A549 (cell line): ENCODE data around the gene AP1M1. TPM values are rescaled to one million over a fixed set of nuclear protein-coding genes. Genes with fewer than 3 reads are reported as not detected.

Experiments
- ATAC-seq, 2 experiments: fragments of 200-7000 bp in 1 of 2; fragments of >200 bp in 1 of 2; cut with Nextera tagmentation in 1 of 2; cut with Tn5 transposase in 1 of 2; 3 replicates each; pipeline versions ENCODE4 v1.8.0 to v1.9.1; 2018 to 2020; ENCODE audit warnings: mild to moderate bottlenecking in 1 of 2, moderate library complexity in 1 of 2
- CTCF ChIA-PET: fragments of 300-600 bp; sonication (Branson Sonifier 250); formaldehyde crosslinking; extraction: SDS; loops from one replicate; lab custom pipeline; 2021; ENCODE audit warnings: antibody characterized with exemption, inconsistent platforms; lab: Yijun Ruan, JAX
- POLR2A ChIA-PET: fragments of 350-600 bp; formaldehyde crosslinking; extraction: SDS; loops from one replicate; lab custom pipeline; 2021; ENCODE audit warnings: antibody characterized with exemption, inconsistent platforms; lab: Yijun Ruan, JAX
- DNase-seq, 2 experiments: peaks; one replicate each; pipeline versions ENCODE4 v3.0.0 to v3.0.0-alpha.2; 2011 to 2016; ENCODE audit warnings: low read depth in 1 of 2, low spot score in 1 of 2
- FAIRE-seq: peaks from 2 replicates; lab custom pipeline; 2011; peaks lifted over from hg19 to GRCh38; lab: Jason Lieb, UNC
- H3K27ac ChIP-seq, 2 experiments: fragments of >200 bp; sonication (Bioruptor Twin); formaldehyde crosslinking; 3 replicates each; pipeline ENCODE4 v1.5.1; 2016 to 2017
- H3K4me1 ChIP-seq: fragments of >200 bp; sonication (Bioruptor Twin); formaldehyde crosslinking; 3 replicates; pipeline ENCODE4 v1.6.1; 2016
- H3K4me2 ChIP-seq: fragments of >200 bp; sonication (Bioruptor Twin); formaldehyde crosslinking; 3 replicates; pipeline ENCODE4 v1.6.1; 2016
- H3K4me3 ChIP-seq: fragments of >200 bp; sonication (Bioruptor Twin); formaldehyde crosslinking; 3 replicates; pipeline ENCODE4 v1.5.1; 2016
- H3K9me3 ChIP-seq: fragments of >200 bp; sonication (Bioruptor Twin); formaldehyde crosslinking; 3 replicates; pipeline ENCODE4 v1.6.1; 2016
- CBX2 ChIP-seq: fragments of 200-600 bp; sonication (generic); IDR thresholded peaks from 2 replicates; pipeline ENCODE4 v1.6.1; 2016; ENCODE audit warnings: low read depth, mild to moderate bottlenecking, borderline replicate concordance
- E2F6 ChIP-seq: IDR thresholded peaks from 2 replicates; pipeline ENCODE4 v1.6.1; 2012; ENCODE audit warnings: low read depth, borderline replicate concordance
- EHF ChIP-seq: fragments of 250-450 bp; sonication (Bioruptor Pico); IDR thresholded peaks from 2 replicates; pipeline ENCODE4 v1.5.0; 2020; ENCODE audit warnings: mild to moderate bottlenecking
- ELK1 ChIP-seq: fragments of 150-350 bp; IDR thresholded peaks from 2 replicates; pipeline ENCODE4 v1.6.1; 2014; ENCODE audit warnings: low read depth, mild to moderate bottlenecking, low read length
- FOXS1 ChIP-seq: fragments of 250-450 bp; sonication (Bioruptor Pico); IDR thresholded peaks from 2 replicates; pipeline ENCODE4 v1.5.0; 2020; ENCODE audit warnings: mild to moderate bottlenecking, moderate library complexity
- GATA3 ChIP-seq: IDR thresholded peaks from 2 replicates; pipeline ENCODE4 v1.6.1; 2012; ENCODE audit warnings: borderline replicate concordance
- HES2 ChIP-seq: fragments of >200 bp; sonication (Bioruptor Twin); formaldehyde crosslinking; IDR thresholded peaks from 2 replicates; pipeline ENCODE4 v1.6.1; 2016
- JUN ChIP-seq, 2 experiments: fragments of >200 bp; sonication (Bioruptor Twin); formaldehyde crosslinking; IDR thresholded peaks; 2 replicates in 1 of 2; 3 replicates in 1 of 2; pipeline ENCODE4 v1.6.1; 2016 to 2017
- JUNB ChIP-seq: fragments of >200 bp; sonication (Bioruptor Twin); formaldehyde crosslinking; IDR thresholded peaks from 2 replicates; pipeline ENCODE4 v1.6.1; 2016
- MAFK ChIP-seq: fragments of 450-650 bp; IDR thresholded peaks from 2 replicates; pipeline ENCODE4 v1.6.1; 2014; ENCODE audit not compliant: partially characterized antibody
- MYC ChIP-seq: IDR thresholded peaks from 2 replicates; pipeline ENCODE4 v1.6.1; 2012; ENCODE audit warnings: mild to moderate bottlenecking, inconsistent platforms, low read length, improper control_type of control experiment, borderline replicate concordance
- NFE2L2 ChIP-seq: fragments of 150-350 bp; conservative IDR thresholded peaks from 2 replicates; pipeline ENCODE4 v1.6.1; 2014; ENCODE audit warnings: low read length
- POLR2AphosphoS2 ChIP-seq: conservative IDR thresholded peaks from 2 replicates; pipeline ENCODE4 v1.6.1; 2012; ENCODE audit warnings: low read length, improper control_type of control experiment, inconsistent platforms
- RAD21 ChIP-seq, 2 experiments: fragments of >200 bp in 1 of 2; sonication (Bioruptor Twin) in 1 of 2; formaldehyde crosslinking in 1 of 2; IDR thresholded peaks in 1 of 2; conservative IDR thresholded peaks in 1 of 2; 2 replicates in 1 of 2; 3 replicates in 1 of 2; pipeline ENCODE4 v1.6.1; 2012 to 2018; ENCODE audit warnings: inconsistent platforms in 1 of 2
- RARB ChIP-seq: fragments of 250-450 bp; sonication (Bioruptor Pico); IDR thresholded peaks from 2 replicates; pipeline ENCODE4 v1.8.0; 2021; ENCODE audit warnings: mild to moderate bottlenecking, moderate library complexity
- REST ChIP-seq: fragments of 200-600 bp; sonication (generic); IDR thresholded peaks from 2 replicates; pipeline ENCODE4 v1.6.1; 2016; ENCODE audit warnings: antibody characterized with exemption, mild to moderate bottlenecking, moderate library complexity
- SREBF2 ChIP-seq: fragments of 450-650 bp; IDR thresholded peaks from 2 replicates; pipeline ENCODE4 v1.6.1; 2014; ENCODE audit warnings: mild to moderate bottlenecking, moderate library complexity
- USF2 ChIP-seq: fragments of 450-650 bp; IDR thresholded peaks from 2 replicates; pipeline ENCODE4 v1.6.1; 2014; ENCODE audit warnings: antibody characterized with exemption
- ZFP36 ChIP-seq: fragments of 450-650 bp; IDR thresholded peaks from 2 replicates; pipeline ENCODE4 v1.6.1; 2014; ENCODE audit warnings: borderline replicate concordance; ENCODE audit not compliant: partially characterized antibody
- ZSCAN20 ChIP-seq: fragments of 250-450 bp; sonication (Bioruptor Pico); IDR thresholded peaks from 2 replicates; pipeline ENCODE4 v1.8.0; 2022; ENCODE audit warnings: mild to moderate bottlenecking, moderate library complexity
- WGBS: methylation state at CpG from one replicate; pipeline ENCODE4 v1.1.6; 2017; ENCODE audit errors: missing lambda C conversion rate; 5-methylcytosine and 5-hydroxymethylcytosine counted together
- polyA plus RNA-seq, 4 experiments: library from polyadenylated mRNA; depleted of rRNA in 3 of 4; stranded (reverse); fragments of >200 nt; fragmentation: RNase III in 1 of 4; extraction: RNeasy Plus Mini Kit Qiagen cat#74134 plus additional on column Dnase treatment in 1 of 4; gene quantifications; 2 replicates in 3 of 4; 3 replicates in 1 of 4; pipeline ENCODE4 v1.2.3, GENCODE V29; 2011 to 2017

Gene AP1M1
- polyA plus RNA-seq, 2 of the 4 experiments (the other 2 are of a cell fraction), result 42.5 to 63.0 TPM

- Histone ChIP-seq H3K4me1 (no peaks in the 10 kb centered on the region), H3K4me2 (no peak overlapping the region), H3K27ac (no peak overlapping the region), H3K9me3 (no peaks in the 10 kb centered on the region), H3K4me3 (no peak overlapping the region)
- FAIRE-seq (no peak), ATAC-seq (no peak), DNase-seq (no peak)
- CTCF ChIA-PET, result interaction anchor here (0.8 kb wide), 1 partner anchor 27 kb away, joined by 3 read pairs; no protein-coding TSS in a partner anchor
- no peak for TF ChIP-seq POLR2AphosphoS2
- no peak for TF ChIP-seq NFE2L2
- no peak for TF ChIP-seq JUN (IDR thresholded peaks at IDR 0.05)
- no peak for TF ChIP-seq RAD21 (conservative IDR thresholded peaks at IDR 0.05 in 1 of 2, IDR thresholded peaks at IDR 0.05 in 1 of 2)
- TF ChIP-seq ZFP36, result peak; percentile 44
- TF ChIP-seq JUNB, result no peak
- TF ChIP-seq GATA3, result no peak
- TF ChIP-seq REST, result no peak
- 56% methylated on average over 1 of the region's 1 CpG for WGBS
- POLR2A ChIA-PET, result no interaction called here
Measured at GRCh38 chr19:16155128-16155527, 42.6 kb upstream of the AP1M1 start.

- no peaks in the 10 kb centered on the region for H3K9me3 ChIP-seq
- no peak for TF ChIP-seq JUN (IDR thresholded peaks at IDR 0.05)
- no peak for TF ChIP-seq RAD21 (conservative IDR thresholded peaks at IDR 0.05 in 1 of 2, IDR thresholded peaks at IDR 0.05 in 1 of 2)
- no peak for TF ChIP-seq E2F6
- no peak for TF ChIP-seq EHF (CRISPR knock-in tag)
- no peak for TF ChIP-seq SREBF2
- no peak for TF ChIP-seq MAFK
- WGBS, result 74% methylated on average over 6 of the region's 6 CpGs
- peaks cover 15% of the 10 kb centered on the region for H3K4me1 ChIP-seq
- DNase-seq, result no peak
- H3K27ac ChIP-seq, result no peak overlapping the region
- CTCF ChIA-PET, result interaction anchor here (0.8 kb wide), 1 partner anchor 115 kb away, joined by 3 read pairs; no protein-coding TSS in a partner anchor
- no peak overlapping the region for H3K4me3 ChIP-seq
- POLR2A ChIA-PET, result interaction anchor here (0.6 kb wide), 1 partner anchor 16 kb away, joined by 3 read pairs; no protein-coding TSS in a partner anchor
- no peak for FAIRE-seq
- no peak for ATAC-seq
- no peak overlapping the region for H3K4me2 ChIP-seq
Measured at GRCh38 chr19:16156904-16157303, 40.8 kb upstream of the AP1M1 start.

GRCh38 chr19:16157601-16158000 lies 40.1 kb upstream of the AP1M1 start:
- POLR2A ChIA-PET, result no interaction called here

More at GRCh38 chr19:16157601-16158000, 40.1 kb upstream of the AP1M1 start:
- DNase-seq (no peak), ATAC-seq (0 out of 6 replicates have a peak, but pooled peaks of 1 of the 2 experiments have one; percentile 24), FAIRE-seq (no peak)
- CTCF ChIA-PET, result interaction anchor here (0.6 to 0.8 kb wide), 2 partner anchors 11 to 116 kb away, joined by 3 read pairs; no protein-coding TSS in a partner anchor
- Histone ChIP-seq H3K4me1 (peaks cover 15% of the 10 kb centered on the region), H3K9me3 (no peaks in the 10 kb centered on the region), H3K27ac (no peak overlapping the region), H3K4me3 (no peak overlapping the region), H3K4me2 (no peak overlapping the region)
- 74% methylated on average over 8 of the region's 10 CpGs for WGBS
- TF ChIP-seq RARB (no peak), ZSCAN20 (CRISPR knock-in tag) (no peak), USF2 (no peak), MYC (no peak), JUNB (no peak), FOXS1 (CRISPR knock-in tag) (no peak), ELK1 (no peak), CBX2 (no peak), HES2 (no peak)
